HEK293 (cell line): ENCODE results near the gene IL23A.
"Not testable (repeated sequence)": the region's sequence is repeated elsewhere in the genome, so short reads cannot be mapped to it uniquely, and the experiment has no call there.

Experiments
- CTCF ChIA-PET: fragments of 350-600 bp; formaldehyde crosslinking; extraction: SDS; loops from one replicate; lab custom pipeline; 2021; ENCODE audit warnings: antibody characterized with exemption; lab: Yijun Ruan, JAX
- POLR2A ChIA-PET: fragments of 300-600 bp; formaldehyde crosslinking; extraction: SDS; loops from one replicate; lab custom pipeline; 2020; ENCODE audit warnings: antibody characterized with exemption, inconsistent platforms; lab: Yijun Ruan, JAX
- H3K27ac ChIP-seq: fragments of 200-500 bp; sonication (Bioruptor generic); 2 replicates; pipeline ENCODE4 v1.5.1; 2014; ENCODE audit warnings: low read depth, low read length, control low read depth, inconsistent platforms; ENCODE audit errors: extremely low read depth
- H3K36me3 ChIP-seq, 2 experiments: fragments of 200-500 bp in 1 of 2; sonication (Bioruptor generic) in 1 of 2; 1 replicate in 1 of 2; 2 replicates in 1 of 2; pipeline ENCODE4 v1.5.1; 2014 to 2017; ENCODE audit warnings: inconsistent platforms in 2 of 2, low read length in 2 of 2; ENCODE audit not compliant: control insufficient read depth in 2 of 2, insufficient read depth in 1 of 2
- H3K4me1 ChIP-seq: fragments of 200-500 bp; sonication (Bioruptor generic); 2 replicates; pipeline ENCODE4 v1.5.1; 2014; ENCODE audit warnings: mild to moderate bottlenecking, low read length, inconsistent platforms; ENCODE audit not compliant: control insufficient read depth, insufficient read depth
- H3K4me3 ChIP-seq: 2 replicates; pipeline ENCODE4 v1.5.1; 2011; ENCODE audit warnings: low read depth, mild to moderate bottlenecking, control low read depth, low read length, moderate library complexity
- H3K9me3 ChIP-seq: fragments of 200-500 bp; sonication (Bioruptor generic); 2 replicates; pipeline ENCODE4 v1.5.1; 2014; ENCODE audit warnings: low read depth, low read length, inconsistent platforms; ENCODE audit not compliant: control insufficient read depth, insufficient read depth
- EGR2 ChIP-seq: fragments of 450-650 bp; formaldehyde crosslinking; IDR thresholded peaks from 2 replicates; pipeline ENCODE4 v1.5.1; 2016; ENCODE audit warnings: low read depth, missing biosample characterization, missing genetic modification characterization
- MYNN ChIP-seq: fragments of 450-650 bp; formaldehyde crosslinking; IDR thresholded peaks from 2 replicates; pipeline ENCODE4 v1.5.1; 2016; ENCODE audit warnings: missing biosample characterization, missing genetic modification characterization, borderline replicate concordance
- MZF1 ChIP-seq: fragments of 450-650 bp; formaldehyde crosslinking; IDR thresholded peaks from 2 replicates; pipeline ENCODE4 v1.5.1; 2017; ENCODE audit warnings: missing biosample characterization, missing genetic modification characterization, borderline replicate concordance
- ZFHX2 ChIP-seq: fragments of 450-650 bp; formaldehyde crosslinking; conservative IDR thresholded peaks from 2 replicates; pipeline ENCODE4 v1.5.1; 2016; ENCODE audit warnings: missing biosample characterization, missing genetic modification characterization
- ZNF366 ChIP-seq: fragments of 450-650 bp; formaldehyde crosslinking; conservative IDR thresholded peaks from 2 replicates; pipeline ENCODE4 v1.5.1; 2016; ENCODE audit warnings: missing biosample characterization, missing genetic modification characterization
- ZNF394 ChIP-seq: fragments of 450-650 bp; formaldehyde crosslinking; IDR thresholded peaks from 2 replicates; pipeline ENCODE4 v1.5.1; 2016; ENCODE audit warnings: missing biosample characterization, missing genetic modification characterization, mild to moderate bottlenecking, moderate library complexity, borderline replicate concordance
- ZNF610 ChIP-seq: fragments of 450-650 bp; formaldehyde crosslinking; IDR thresholded peaks from 2 replicates; pipeline ENCODE4 v1.5.1; 2016; ENCODE audit warnings: missing biosample characterization, missing genetic modification characterization, borderline replicate concordance
- ZNF670 ChIP-seq: fragments of 450-650 bp; formaldehyde crosslinking; IDR thresholded peaks from 2 replicates; pipeline ENCODE4 v1.5.1; 2016; ENCODE audit warnings: missing biosample characterization, missing genetic modification characterization, low read depth
- ZSCAN16 ChIP-seq: fragments of 450-650 bp; formaldehyde crosslinking; IDR thresholded peaks from 2 replicates; pipeline ENCODE4 v1.5.1; 2016; ENCODE audit warnings: missing biosample characterization, missing genetic modification characterization
- TF ChIP-seq, protein P1 (sequence below): fragments of 450-650 bp; formaldehyde crosslinking; IDR thresholded peaks from 2 replicates; pipeline ENCODE4 v1.5.1; 2016; ENCODE audit warnings: missing biosample characterization, missing genetic modification characterization
- TF ChIP-seq, protein P2 (sequence below): fragments of 450-650 bp; formaldehyde crosslinking; IDR thresholded peaks from 2 replicates; pipeline ENCODE4 v1.5.1; 2016; ENCODE audit warnings: missing biosample characterization, missing genetic modification characterization
- TF ChIP-seq, protein P3 (sequence below): fragments of 450-650 bp; IDR thresholded peaks from 2 replicates; pipeline ENCODE4 v1.5.1; 2018; ENCODE audit warnings: missing biosample characterization, mild to moderate bottlenecking, missing genetic modification characterization
- TF ChIP-seq, protein P4 (sequence below): fragments of 450-650 bp; IDR thresholded peaks from 2 replicates; pipeline ENCODE4 v1.5.1; 2018; ENCODE audit warnings: missing biosample characterization, missing genetic modification characterization

The IL23A gene

DNA sequence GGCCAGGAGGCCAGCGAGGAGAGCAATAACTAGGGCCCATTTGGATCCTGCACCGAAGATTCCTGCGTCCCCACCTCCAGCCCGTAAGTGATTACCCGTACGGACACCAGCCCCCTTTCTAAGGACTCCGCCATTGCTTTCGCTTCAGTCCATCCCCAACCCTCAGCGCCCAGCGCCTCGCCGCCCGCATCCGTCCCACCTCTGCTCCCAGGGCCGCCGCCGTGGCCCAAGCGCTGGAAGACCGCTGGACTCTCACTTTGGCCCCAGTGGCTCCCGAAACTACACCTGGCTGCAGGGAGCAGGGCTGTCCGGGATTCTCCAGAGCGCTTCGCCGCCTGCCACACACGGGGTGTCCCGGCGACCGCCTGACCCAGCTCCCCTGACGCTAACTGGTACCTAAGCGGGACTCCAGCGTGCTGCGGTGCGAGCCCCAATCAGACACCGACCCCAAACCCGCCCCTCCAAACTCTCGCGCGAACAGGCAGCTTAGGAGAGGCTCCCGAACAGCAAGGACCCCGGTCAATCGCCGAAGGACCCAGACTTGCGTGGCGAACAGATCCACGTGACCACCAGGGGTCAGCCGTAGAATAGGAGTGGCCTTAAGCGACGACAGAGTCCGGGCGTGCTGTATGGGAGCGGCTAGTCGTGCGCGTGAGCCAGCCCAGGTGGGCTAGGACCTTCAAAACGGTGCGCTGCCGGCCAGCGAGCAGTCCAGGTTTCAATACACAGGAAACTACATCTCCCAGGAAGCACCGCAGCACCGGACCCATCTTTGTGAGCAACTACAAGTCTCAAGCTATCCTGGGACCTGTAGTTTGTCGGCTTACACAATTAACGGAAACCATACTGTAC, 22.8 kb upstream of the IL23A start, which contains the start of gene CNPY2 (continued):
- TF ChIP-seq, protein P1, sequence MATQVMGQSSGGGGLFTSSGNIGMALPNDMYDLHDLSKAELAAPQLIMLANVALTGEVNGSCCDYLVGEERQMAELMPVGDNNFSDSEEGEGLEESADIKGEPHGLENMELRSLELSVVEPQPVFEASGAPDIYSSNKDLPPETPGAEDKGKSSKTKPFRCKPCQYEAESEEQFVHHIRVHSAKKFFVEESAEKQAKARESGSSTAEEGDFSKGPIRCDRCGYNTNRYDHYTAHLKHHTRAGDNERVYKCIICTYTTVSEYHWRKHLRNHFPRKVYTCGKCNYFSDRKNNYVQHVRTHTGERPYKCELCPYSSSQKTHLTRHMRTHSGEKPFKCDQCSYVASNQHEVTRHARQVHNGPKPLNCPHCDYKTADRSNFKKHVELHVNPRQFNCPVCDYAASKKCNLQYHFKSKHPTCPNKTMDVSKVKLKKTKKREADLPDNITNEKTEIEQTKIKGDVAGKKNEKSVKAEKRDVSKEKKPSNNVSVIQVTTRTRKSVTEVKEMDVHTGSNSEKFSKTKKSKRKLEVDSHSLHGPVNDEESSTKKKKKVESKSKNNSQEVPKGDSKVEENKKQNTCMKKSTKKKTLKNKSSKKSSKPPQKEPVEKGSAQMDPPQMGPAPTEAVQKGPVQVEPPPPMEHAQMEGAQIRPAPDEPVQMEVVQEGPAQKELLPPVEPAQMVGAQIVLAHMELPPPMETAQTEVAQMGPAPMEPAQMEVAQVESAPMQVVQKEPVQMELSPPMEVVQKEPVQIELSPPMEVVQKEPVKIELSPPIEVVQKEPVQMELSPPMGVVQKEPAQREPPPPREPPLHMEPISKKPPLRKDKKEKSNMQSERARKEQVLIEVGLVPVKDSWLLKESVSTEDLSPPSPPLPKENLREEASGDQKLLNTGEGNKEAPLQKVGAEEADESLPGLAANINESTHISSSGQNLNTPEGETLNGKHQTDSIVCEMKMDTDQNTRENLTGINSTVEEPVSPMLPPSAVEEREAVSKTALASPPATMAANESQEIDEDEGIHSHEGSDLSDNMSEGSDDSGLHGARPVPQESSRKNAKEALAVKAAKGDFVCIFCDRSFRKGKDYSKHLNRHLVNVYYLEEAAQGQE, result 0 out of 2 replicates have a peak, but pooled peaks have one; percentile 33
- TF ChIP-seq, protein P2, sequence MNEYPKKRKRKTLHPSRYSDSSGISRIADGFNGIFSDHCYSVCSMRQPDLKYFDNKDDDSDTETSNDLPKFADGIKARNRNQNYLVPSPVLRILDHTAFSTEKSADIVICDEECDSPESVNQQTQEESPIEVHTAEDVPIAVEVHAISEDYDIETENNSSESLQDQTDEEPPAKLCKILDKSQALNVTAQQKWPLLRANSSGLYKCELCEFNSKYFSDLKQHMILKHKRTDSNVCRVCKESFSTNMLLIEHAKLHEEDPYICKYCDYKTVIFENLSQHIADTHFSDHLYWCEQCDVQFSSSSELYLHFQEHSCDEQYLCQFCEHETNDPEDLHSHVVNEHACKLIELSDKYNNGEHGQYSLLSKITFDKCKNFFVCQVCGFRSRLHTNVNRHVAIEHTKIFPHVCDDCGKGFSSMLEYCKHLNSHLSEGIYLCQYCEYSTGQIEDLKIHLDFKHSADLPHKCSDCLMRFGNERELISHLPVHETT, result no peak; the same call in 1 of the 2 replicates
- no peak for TF ChIP-seq MZF1 (tag by site-specific recombination)
- no peak for TF ChIP-seq ZNF366
- TF ChIP-seq, protein P3, sequence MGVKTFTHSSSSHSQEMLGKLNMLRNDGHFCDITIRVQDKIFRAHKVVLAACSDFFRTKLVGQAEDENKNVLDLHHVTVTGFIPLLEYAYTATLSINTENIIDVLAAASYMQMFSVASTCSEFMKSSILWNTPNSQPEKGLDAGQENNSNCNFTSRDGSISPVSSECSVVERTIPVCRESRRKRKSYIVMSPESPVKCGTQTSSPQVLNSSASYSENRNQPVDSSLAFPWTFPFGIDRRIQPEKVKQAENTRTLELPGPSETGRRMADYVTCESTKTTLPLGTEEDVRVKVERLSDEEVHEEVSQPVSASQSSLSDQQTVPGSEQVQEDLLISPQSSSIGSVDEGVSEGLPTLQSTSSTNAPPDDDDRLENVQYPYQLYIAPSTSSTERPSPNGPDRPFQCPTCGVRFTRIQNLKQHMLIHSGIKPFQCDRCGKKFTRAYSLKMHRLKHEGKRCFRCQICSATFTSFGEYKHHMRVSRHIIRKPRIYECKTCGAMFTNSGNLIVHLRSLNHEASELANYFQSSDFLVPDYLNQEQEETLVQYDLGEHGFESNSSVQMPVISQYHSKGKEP (tag by site-specific recombination), result no peak
- peak; percentile 74; the same call in 1 of the 2 replicates for TF ChIP-seq ZNF610 (tag by site-specific recombination)
- no peak for TF ChIP-seq EGR2 (tag by site-specific recombination)
- TF ChIP-seq MYNN (tag by site-specific recombination), result no peak

DNA sequence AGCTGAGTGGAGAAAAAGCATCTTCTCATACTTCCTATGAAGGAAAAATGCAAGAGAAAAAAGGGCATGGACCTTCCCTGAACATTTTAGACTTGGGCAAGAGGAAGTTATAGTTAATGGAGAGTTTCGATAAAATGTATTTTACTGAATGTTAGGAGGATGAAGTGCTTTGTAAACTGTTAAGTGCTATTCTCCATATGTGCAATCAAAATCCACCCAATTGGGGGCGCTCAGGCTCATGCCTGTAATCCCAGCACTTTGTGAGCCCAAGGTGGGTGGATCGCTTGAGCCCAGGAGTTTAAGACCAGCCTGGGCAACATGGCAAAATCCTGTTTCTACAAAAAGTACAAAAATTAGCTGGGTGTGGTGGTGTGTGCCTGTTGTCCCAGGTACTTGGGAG, 21.0 kb upstream of the IL23A start:
- H3K4me1 ChIP-seq, result no peaks in the 10 kb centered on the region; the same call in 1 of the 2 replicates
- ChIA-PET POLR2A (no interaction called here), CTCF (interaction anchor here (0.5 to 2.8 kb wide), 3 partner anchors 147 to 580 kb away, joined by 3 to 22 read pairs (median 3); no protein-coding TSS in a partner anchor)
- peaks cover 16 to 52% of the 10 kb centered on the region in 2 experiments for H3K36me3 ChIP-seq
- no peak overlapping the region for H3K27ac ChIP-seq
- H3K4me3 ChIP-seq, result no peak overlapping the region
- no peaks in the 10 kb centered on the region for H3K9me3 ChIP-seq
- TF ChIP-seq ZSCAN16 (tag by site-specific recombination) (peak; percentile 74; the same call in 1 of the 2 replicates), ZFHX2 (no peak), ZNF670 (tag by site-specific recombination) (no peak)

DNA sequence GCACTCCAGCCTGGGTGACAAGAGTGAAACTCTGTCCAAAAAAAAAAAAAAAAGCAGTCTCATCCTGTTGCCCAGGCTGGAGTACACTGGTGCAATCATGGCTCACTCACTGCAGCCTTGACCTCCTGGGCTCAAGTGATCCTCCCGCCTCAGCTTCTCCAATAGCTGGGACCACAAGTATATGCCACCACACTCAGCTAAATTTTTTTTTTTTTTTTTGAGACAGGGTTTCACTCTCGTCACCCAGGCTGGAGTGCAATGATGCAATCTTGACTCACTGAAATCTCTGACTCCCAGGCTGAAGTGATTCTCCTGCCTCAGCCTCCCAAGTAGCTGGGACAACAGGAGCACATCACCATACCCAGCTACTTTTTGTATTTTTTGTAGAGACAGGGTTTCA, 17.7 kb upstream of the IL23A start:
- no peaks in the 10 kb centered on the region for H3K4me1 ChIP-seq
- H3K9me3 ChIP-seq, result no peaks in the 10 kb centered on the region
- H3K27ac ChIP-seq, result no peak overlapping the region
- peaks cover 18 to 70% of the 10 kb centered on the region in 2 experiments for H3K36me3 ChIP-seq
- no peak overlapping the region for H3K4me3 ChIP-seq
- POLR2A ChIA-PET, result interaction anchor here (1.2 kb wide), 1 partner anchor 12 kb away, joined by 3 read pairs; the partner anchor contains the start of gene PAN2
- CTCF ChIA-PET, result interaction anchor here (0.9 to 1.0 kb wide), 2 partner anchors 99 to 142 kb away, joined by 3 to 4 read pairs; no protein-coding TSS in a partner anchor
- peak; percentile 35; the same call in 1 of the 2 replicates for TF ChIP-seq ZNF394
- TF ChIP-seq, protein P4, sequence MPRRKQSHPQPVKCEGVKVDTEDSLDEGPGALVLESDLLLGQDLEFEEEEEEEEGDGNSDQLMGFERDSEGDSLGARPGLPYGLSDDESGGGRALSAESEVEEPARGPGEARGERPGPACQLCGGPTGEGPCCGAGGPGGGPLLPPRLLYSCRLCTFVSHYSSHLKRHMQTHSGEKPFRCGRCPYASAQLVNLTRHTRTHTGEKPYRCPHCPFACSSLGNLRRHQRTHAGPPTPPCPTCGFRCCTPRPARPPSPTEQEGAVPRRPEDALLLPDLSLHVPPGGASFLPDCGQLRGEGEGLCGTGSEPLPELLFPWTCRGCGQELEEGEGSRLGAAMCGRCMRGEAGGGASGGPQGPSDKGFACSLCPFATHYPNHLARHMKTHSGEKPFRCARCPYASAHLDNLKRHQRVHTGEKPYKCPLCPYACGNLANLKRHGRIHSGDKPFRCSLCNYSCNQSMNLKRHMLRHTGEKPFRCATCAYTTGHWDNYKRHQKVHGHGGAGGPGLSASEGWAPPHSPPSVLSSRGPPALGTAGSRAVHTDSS (tag by site-specific recombination), result no peak
- TF ChIP-seq, all 188 proteins: peak for 1

DNA sequence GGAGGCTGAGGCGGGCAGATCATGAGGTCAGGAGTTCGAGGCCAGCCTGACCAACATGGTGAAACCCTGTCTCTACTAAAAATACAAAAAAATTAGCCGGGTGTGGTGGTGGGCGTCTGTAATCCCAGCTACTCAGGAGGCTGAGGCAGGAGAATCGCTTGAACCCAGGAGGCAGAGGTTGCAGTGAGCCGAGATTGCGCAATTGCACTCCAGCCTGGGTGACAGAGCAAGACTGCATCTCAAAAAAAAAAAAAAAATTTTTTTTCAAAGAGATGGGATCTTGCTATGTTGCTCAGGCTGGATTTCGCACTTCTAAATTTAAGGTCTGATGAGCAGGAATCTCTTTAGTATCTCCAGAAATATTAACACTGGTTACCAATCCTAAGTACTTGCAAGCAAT, 17.1 kb upstream of the IL23A start:
- H3K4me3 ChIP-seq, CTCF ChIA-PET, H3K9me3 ChIP-seq, H3K27ac ChIP-seq, H3K4me1 ChIP-seq, POLR2A ChIA-PET: not testable (repeated sequence)
- peaks cover 18 to 76% of the 10 kb centered on the region in 2 experiments for H3K36me3 ChIP-seq
